ENCODE results near the gene XRCC3.
"Not testable (repeated sequence)": the region's sequence is repeated elsewhere in the genome, so short reads cannot be mapped to it uniquely, and the experiment has no call there.

Gene XRCC3

DNA sequence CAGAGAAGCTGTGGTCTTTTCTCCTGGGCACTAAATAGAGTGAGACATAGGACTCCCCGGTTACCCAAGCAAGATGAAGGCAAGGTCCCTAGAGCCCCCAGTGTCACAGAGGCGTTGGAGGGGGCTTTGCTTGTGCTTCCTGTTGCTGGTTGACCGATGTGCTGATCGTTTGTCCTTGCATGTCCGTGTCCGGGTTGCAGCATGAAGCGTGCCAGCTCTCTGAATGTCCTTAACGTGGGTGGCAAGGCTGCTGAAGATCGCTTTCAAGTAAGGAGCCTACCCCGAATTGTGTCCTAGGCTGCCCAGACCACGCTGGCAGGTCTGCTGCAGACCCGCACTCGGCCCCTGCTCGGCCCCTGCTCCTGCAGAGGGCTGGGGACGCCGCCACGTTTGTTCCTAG is 23.1 kb downstream of the XRCC3 start:
- H3K4me3 ChIP-seq (ENCODE audit: low read depth, low read length): no peak overlapping the region
- TF ChIP-seq, protein P1, sequence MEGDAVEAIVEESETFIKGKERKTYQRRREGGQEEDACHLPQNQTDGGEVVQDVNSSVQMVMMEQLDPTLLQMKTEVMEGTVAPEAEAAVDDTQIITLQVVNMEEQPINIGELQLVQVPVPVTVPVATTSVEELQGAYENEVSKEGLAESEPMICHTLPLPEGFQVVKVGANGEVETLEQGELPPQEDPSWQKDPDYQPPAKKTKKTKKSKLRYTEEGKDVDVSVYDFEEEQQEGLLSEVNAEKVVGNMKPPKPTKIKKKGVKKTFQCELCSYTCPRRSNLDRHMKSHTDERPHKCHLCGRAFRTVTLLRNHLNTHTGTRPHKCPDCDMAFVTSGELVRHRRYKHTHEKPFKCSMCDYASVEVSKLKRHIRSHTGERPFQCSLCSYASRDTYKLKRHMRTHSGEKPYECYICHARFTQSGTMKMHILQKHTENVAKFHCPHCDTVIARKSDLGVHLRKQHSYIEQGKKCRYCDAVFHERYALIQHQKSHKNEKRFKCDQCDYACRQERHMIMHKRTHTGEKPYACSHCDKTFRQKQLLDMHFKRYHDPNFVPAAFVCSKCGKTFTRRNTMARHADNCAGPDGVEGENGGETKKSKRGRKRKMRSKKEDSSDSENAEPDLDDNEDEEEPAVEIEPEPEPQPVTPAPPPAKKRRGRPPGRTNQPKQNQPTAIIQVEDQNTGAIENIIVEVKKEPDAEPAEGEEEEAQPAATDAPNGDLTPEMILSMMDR (IDR thresholded peaks at IDR 0.05; ENCODE audit: low read depth, low read length, missing control alignments): no peak
- no peak for DNase-seq (ENCODE audit: low read depth)

DNA sequence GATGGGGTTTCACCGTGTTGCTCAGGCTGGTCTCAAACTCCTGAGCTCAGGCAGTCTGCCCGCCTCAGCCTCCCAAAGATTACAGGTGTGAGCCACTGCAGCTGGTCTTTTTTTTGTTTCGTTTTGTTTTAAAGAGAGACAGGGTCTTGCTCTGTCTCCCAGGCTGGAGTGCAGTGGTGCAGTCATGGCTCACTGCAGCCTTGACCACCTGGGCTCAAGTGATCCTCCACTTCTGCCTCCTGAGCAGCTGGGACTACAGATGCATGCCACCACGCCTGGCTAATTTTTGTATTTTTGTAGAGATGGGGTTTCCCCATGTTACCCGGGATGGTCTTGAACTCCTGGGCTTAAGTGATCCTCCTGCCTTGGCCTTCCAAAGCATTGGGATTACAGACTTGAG is 23.6 kb downstream of the XRCC3 start:
- H3K4me3 ChIP-seq (ENCODE audit: low read depth, low read length): not testable (repeated sequence)
- peak; percentile 47 for DNase-seq (ENCODE audit: low read depth)

DNA sequence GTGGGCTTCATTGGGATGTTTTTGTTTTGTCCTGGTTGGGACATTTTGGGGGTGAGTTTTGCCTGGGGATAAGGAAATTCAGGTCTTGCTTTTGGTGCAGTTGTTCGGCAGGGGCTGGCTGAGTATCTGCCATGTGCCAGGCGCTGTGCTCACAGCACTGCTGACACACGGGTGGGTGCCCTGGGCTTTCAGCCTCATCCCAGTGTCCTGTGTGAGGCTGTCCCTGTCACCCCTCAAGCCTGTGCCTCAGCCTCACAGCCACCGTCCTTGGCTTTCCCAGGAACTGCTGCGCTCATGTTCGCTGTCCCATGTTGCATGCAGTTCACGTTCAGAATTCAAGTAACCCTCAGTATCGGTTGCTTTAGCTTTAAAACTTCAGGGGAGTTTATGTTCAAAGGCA is 24.9 kb downstream of the XRCC3 start:
- TF ChIP-seq, protein P1 (IDR thresholded peaks at IDR 0.05; ENCODE audit: low read depth, low read length, missing control alignments): no peak
- H3K4me3 ChIP-seq (ENCODE audit: low read depth, low read length): peak overlapping the region; percentile 56
- no peak for DNase-seq (ENCODE audit: low read depth)

DNA sequence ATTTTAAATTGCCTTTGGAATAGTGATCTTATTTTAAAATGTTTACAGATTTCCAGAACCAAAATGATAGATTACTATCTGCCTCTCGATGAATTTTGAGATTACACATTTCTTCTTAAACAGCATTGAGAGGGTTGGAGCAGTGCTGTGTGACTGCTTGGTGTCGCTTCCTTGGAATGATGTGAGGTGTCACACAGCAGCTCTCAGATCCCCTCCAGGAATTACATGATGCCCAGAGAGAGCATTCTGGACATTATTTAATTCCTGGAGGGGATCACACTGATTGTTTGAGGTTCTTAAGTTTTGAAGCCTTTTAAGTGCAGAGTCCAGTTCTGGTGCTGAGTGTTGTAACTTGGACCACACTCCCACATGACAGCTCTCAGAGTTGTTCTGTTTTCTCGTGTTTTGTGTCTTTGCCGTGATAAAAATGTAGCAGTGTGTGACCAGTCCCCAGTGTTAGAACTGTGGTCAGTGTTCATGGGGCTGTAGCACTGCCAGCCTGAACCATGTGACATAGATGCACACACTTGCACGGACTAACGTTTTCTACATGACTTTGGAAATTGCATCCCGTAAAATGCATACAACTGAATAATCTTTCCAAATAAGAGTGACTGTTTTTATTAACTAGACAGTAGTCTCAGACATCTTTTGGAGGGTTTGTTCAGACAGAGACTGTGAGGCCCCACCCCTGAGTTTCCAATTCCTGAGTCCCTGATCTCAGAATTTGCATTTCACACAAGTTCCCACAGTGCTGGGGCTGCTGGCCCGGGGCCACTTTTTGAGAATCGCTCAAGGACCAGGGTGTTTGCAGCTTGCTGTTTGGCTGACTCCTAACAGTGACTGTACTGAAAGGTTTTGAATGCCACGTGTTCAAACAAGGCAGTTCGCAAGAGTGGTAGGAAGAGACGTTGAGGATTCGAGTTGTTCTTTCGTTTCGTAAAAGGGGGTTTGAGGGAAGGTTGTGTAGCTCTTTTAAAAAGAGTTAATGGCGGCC is 26.0 kb downstream of the XRCC3 start:
- TF ChIP-seq, protein P1 (IDR thresholded peaks at IDR 0.05; ENCODE audit: low read depth, low read length, missing control alignments): no peak
- peak; percentile 89 for DNase-seq (ENCODE audit: low read depth)
- H3K4me3 ChIP-seq (ENCODE audit: low read depth, low read length): peak overlapping the region; percentile 56

DNA sequence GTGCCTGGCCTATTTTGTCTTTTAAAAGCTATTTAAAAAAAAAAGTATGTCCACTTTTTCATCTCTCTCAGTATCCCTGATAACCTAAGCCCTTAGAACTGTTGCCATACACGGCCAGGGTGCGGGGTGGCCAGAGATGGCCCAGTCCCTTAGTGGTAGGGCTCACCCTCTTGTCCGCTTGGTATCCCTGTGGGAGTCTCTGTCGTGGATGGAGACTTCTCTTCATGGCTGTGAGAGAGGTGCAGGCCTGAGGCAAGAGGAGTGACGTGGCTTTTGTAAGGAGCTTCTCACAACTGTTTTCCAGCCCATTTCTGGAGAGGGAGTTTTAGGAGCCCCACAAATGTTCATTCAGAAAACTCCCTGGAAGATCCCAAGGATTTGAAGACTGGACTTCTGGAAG is 26.8 kb downstream of the XRCC3 start:
- TF ChIP-seq, protein P1 (IDR thresholded peaks at IDR 0.05; ENCODE audit: low read depth, low read length, missing control alignments): no peak
- DNase-seq (ENCODE audit: low read depth): no peak
- no peak overlapping the region for H3K4me3 ChIP-seq (ENCODE audit: low read depth, low read length)

DNA sequence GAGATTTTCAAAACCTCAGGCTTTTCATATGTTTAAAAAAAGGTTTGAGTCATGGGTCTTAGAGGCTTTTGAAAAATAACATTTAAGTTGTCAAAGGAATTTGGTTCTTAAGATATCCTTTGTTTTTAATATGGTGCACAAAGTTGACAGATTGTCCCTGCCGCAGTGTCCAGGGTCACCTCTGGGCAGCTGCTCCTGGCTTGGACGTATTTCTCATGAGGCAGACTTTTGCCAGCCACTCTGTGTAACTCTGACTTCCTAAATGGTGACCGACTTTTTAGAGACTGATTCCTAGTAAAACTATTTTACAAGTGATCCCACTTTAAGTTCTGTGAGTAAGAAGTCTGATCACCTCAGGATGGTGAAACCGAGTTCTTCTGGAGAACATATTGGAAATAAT is 27.5 kb downstream of the XRCC3 start:
- DNase-seq (ENCODE audit: low read depth): no peak
- H3K4me3 ChIP-seq (ENCODE audit: low read depth, low read length): no peak overlapping the region
- TF ChIP-seq, protein P1 (IDR thresholded peaks at IDR 0.05; ENCODE audit: low read depth, low read length, missing control alignments): no peak

DNA sequence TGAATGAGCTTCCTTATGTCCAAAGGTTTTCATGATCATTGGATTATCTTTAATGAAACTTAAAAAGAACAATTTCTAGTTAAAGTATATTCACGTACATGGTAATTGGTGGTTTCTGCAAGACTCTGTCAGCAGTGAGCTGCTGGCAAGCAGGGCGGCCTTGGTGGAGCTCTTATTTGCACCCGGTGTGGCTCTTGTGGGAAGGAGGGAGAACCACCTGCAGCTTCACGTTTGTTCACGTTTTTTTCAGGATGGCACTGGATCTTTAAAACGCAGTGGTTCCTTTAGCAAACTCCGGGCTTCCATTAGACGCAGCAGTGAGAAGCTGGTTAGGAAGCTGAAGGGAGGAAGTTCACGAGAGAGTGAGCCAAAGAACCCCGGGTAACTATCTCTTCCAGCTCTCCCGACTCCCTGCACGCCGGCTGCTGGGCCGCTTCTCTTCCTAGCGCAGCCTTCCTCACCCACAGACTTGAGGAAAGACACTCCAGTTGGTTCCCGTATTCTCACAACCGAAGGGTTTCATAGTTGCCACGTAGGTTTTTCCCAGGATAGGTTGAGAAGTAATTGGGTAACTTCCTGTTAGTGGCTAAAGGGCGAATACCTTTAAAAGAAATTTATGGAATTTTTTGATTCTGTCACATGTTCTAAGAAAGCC is 28.3 kb downstream of the XRCC3 start:
- DNase-seq (ENCODE audit: low read depth): no peak
- TF ChIP-seq, protein P1 (IDR thresholded peaks at IDR 0.05; ENCODE audit: low read depth, low read length, missing control alignments): no peak
- no peak overlapping the region for H3K4me3 ChIP-seq (ENCODE audit: low read depth, low read length)
